AG08396 (cell line): ENCODE data around the gene SPAG16.
"Not testable (repeated sequence)": the region's sequence is repeated elsewhere in the genome, so short reads cannot be mapped to it uniquely, and the experiment has no call there.

ENCODE experiments used
- DNase-seq: peaks from one replicate; pipeline ENCODE4 v3.0.0; 2012; ENCODE audit warnings: low spot score, mixed read lengths

SPAG16 gene

DNA sequence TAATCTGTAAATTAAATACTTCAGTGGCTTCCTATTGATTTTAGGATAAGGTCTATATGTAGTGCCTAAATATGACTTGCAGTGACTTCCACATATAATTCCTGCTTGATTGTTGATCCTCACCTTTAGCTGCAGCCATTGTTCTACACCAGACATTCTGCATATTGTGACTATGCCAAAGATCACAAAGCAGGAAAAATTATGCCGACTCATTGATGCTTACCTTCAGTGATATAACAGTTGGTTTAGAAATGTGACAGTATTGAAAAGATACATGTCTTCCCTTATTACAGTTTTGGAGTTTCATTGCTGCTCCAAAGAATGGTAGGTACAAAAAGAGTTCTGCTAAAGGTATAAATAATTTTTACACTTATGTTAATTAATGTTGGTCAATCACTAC is 12.3 kb upstream of the SPAG16 start:
- DNase-seq, result no peak

- no peak for DNase-seq
Observed at GRCh38 chr2:213274143-213274542, 10.1 kb upstream of the SPAG16 start.

DNA sequence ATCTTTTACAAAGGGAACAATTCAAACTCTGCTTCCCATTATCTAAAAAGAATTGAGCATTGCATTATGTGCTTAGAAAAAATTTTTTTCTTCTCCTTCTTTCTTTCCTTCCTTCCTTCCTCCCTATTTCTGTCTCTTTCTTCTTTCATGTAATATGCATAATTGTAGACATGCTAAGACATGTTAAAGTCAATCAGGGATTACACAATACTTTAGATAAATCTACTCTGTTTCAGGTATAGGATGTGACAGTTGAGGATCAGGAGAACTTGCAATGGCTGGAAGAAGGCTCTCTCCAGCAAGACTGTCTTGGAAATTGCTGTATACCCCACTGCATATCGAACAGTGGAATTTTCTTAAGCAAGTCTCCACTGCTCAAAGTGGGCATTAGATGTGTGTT is 9.0 kb upstream of the SPAG16 start:
- DNase-seq, result no peak

DNA sequence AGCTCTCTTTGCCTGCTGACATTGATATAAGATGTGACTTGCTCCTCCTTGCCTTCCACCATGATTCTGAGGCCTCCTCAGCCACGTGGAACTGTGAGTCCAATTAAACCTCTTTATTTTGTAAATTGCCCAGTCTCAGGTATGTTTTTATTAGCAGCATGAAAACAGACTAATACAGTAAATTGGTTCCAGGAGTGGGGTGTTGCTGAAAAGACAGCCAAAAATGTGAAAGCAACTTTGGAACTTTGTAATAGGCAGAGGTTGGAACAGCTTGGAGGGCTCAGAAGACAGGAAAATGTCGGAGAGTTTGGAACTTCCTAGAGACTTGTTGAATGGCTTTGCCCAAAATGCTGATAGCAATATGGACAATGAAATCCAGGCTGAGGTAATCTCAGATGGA is 7.1 kb upstream of the SPAG16 start:
- not testable (repeated sequence) for DNase-seq

DNA sequence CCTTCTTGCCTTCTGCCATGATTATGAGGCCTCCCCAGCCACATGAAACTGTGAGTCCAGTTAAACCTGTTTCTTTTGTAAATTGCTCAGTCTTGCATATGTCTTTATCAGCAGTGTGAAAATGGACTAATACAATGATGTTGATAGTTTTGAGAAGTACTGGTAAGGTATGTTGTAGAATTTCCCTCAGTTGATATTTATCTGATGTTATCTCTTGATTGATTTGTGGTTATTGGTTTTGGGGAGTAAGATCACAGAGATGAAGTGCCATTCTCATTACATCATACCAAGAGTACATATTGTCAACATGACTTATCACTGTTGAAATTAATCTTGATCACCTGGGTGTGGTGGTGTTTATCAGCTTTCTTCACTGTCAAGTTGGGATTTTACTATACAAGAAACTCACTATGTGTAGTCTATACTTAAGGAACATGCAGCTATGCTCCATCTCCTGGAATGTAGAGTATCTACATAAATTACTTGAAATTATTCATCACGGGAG is 5.1 kb upstream of the SPAG16 start:
- DNase-seq, result no peak

- no peak for DNase-seq
Observed at GRCh38 chr2:213279971-213280370, 4.3 kb upstream of the SPAG16 start.

DNA sequence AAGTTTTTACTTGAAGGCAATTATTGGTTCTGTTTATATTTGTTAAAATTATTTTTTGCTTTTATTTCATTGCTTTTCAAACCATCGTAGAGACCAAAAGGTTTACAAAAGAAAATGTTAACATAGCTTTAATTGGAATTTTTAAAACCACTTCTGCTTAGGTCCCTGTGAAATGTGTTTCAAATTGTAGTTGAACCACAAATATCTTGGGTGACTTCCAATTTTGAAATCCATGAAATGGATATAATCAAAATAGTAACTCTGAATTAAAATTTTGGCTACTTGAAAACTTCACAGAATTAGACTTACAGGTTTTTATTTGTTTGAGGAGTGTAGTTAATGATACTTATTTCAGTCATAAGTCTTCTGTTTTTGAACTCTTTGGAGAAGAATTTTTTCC is 3.1 kb upstream of the SPAG16 start:
- peak; percentile 3 for DNase-seq

- no peak for DNase-seq
Observed at GRCh38 chr2:213285404-213285803, 1.1 kb downstream of the SPAG16 start.

- DNase-seq, result no peak
Observed at GRCh38 chr2:213286161-213286560, 1.9 kb downstream of the SPAG16 start.

GRCh38 chr2:213288913-213289700 is 4.8 kb downstream of the SPAG16 start:
- no peak for DNase-seq

- no peak for DNase-seq
Observed at GRCh38 chr2:213290501-213290900, 6.2 kb downstream of the SPAG16 start.

GRCh38 chr2:213296270-213296669 is 12.0 kb downstream of the SPAG16 start:
- DNase-seq, result no peak

DNA sequence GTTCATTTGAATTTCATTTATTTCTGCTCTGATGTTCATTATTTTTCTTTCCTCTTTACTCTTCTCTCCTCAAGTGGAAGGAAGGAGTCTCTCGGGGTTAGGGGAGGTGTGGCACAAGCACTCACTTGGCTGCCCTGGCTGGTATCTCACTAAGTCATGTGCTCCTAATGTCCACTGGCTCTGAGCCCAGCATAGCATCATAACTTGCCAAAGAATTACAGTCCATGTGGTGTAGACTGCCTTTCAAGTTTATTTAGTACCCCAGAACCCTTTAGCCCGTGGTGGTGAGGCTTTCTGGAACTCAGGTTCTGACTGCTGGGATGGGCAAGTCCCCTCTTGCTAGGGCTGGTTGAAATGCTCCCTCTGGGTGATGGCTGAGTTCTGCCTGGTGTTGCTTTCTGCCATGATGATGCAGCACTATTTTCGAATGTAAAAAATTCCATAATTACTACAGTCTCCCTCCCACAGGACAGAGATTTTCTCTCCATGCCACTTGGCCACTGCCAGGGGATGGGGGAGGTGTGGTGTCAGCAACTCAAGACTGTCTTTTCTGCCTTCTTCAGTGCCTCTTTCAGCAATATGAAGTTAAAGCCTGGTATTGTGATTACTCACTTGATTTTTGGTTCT is 22.2 kb downstream of the SPAG16 start:
- peak; percentile 8 for DNase-seq

DNA sequence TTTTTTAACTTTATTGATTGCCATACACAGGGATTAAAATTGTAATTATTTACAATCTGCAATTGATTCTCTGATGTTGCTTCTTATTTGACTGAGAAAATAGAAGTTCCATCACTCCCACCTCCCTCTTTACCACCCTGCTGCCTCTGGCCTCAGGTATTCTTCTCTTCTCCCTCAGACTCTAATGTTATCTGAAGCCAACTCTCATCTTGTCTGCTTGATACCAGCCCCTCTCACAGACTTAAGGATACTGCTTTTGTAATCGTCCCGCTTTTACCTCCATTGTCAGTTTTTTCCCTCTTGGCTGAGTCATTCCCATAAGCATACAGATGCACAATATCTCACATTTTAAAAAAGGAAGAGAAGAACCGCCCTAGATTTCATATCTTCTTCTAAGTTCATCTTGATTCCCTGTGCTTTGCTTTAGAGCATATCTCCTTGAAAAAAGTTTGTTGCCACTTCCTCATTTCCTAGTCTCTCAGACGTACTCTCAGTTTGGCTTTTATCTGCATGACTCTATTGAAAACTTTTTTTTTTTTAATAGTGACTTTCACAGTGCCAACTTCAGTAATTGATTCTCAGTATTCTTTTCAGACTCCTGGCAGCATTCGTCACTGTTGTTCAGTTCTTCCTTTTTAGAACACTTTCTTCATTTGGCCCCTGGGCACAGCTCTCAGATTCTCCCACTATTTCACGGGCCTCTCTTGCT is 31.1 kb downstream of the SPAG16 start:
- DNase-seq, result no peak

- no peak for DNase-seq
Observed at GRCh38 chr2:213316001-213316735, 31.9 kb downstream of the SPAG16 start.

DNA sequence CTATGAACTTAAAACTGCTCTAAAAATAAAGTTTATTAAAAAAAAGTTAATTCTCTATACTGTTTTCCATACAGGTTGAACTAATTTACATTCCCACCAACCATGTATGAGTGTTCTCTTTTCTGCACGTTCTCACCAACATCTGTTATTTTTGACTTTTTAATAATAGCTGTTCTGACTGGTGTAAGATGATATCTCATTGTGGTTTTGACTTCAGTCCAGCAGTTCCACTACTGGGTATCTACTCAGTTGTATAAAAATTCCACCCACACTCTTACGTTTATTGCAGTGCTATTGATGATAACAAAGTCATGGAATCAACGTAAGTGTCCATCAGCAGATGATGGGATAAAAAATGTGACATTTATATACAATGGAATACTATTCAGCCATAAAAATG is 33.7 kb downstream of the SPAG16 start:
- no peak for DNase-seq

DNA sequence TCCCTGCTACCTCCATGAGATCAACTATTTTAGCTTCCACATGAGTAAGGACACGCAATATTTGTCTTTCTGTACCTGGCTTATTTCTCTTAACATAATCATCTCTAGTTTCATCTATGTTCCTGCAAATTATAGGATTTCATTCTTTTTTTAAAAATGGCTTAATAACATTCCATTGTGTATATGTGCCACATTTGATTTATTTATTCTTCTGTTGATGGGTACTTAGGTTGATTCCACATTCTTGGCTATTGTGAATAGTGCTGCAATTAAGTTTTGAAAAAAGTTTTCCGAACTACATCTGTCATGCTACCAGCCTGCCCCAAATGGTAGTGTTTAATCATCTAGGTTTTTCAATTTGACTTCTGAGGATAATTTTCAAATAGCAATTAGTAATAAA is 36.3 kb downstream of the SPAG16 start:
- no peak for DNase-seq

GRCh38 chr2:213336253-213336770 is 52.0 kb downstream of the SPAG16 start:
- no peak for DNase-seq

DNA sequence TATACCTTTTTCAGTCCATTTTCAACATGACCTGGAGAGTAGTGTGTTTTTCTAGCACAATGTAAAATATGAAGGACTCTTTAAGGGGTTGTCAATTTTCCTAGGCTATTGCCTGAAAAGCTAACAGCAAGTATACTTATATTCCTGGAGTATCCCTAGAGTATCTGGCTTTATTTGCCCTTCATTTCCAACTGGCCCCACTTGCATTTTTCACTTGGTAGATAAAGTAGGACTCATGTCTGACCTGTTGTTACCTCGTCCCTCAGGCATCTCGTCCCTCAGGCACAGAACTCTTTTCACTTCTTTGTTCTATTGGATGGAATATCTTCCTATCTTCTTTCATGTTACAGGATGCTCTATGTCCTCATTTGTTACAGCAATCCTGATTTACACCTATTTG is 69.2 kb downstream of the SPAG16 start:
- no peak for DNase-seq

- DNase-seq, result no peak
Observed at GRCh38 chr2:213376644-213377043, 92.4 kb downstream of the SPAG16 start.

- not testable (repeated sequence) for DNase-seq
Observed at GRCh38 chr2:213407027-213407426, 122.8 kb downstream of the SPAG16 start.
